HEK293 (cell line): ENCODE results near the gene CPN2.

Experiments
- CTCF ChIA-PET: fragments of 350-600 bp; formaldehyde crosslinking; extraction: SDS; loops from one replicate; lab custom pipeline; 2021; ENCODE audit warnings: antibody characterized with exemption; lab: Yijun Ruan, JAX
- POLR2A ChIA-PET: fragments of 300-600 bp; formaldehyde crosslinking; extraction: SDS; loops from one replicate; lab custom pipeline; 2020; ENCODE audit warnings: antibody characterized with exemption, inconsistent platforms; lab: Yijun Ruan, JAX
- H3K27ac ChIP-seq: fragments of 200-500 bp; sonication (Bioruptor generic); 2 replicates; pipeline ENCODE4 v1.5.1; 2014; ENCODE audit warnings: low read depth, low read length, control low read depth, inconsistent platforms; ENCODE audit errors: extremely low read depth
- H3K36me3 ChIP-seq, 2 experiments: fragments of 200-500 bp in 1 of 2; sonication (Bioruptor generic) in 1 of 2; 1 replicate in 1 of 2; 2 replicates in 1 of 2; pipeline ENCODE4 v1.5.1; 2014 to 2017; ENCODE audit warnings: inconsistent platforms in 2 of 2, low read length in 2 of 2; ENCODE audit not compliant: control insufficient read depth in 2 of 2, insufficient read depth in 1 of 2
- H3K4me1 ChIP-seq: fragments of 200-500 bp; sonication (Bioruptor generic); 2 replicates; pipeline ENCODE4 v1.5.1; 2014; ENCODE audit warnings: mild to moderate bottlenecking, low read length, inconsistent platforms; ENCODE audit not compliant: control insufficient read depth, insufficient read depth
- H3K4me3 ChIP-seq: 2 replicates; pipeline ENCODE4 v1.5.1; 2011; ENCODE audit warnings: low read depth, mild to moderate bottlenecking, control low read depth, low read length, moderate library complexity
- H3K9me3 ChIP-seq: fragments of 200-500 bp; sonication (Bioruptor generic); 2 replicates; pipeline ENCODE4 v1.5.1; 2014; ENCODE audit warnings: low read depth, low read length, inconsistent platforms; ENCODE audit not compliant: control insufficient read depth, insufficient read depth
- GLI4 ChIP-seq: fragments of 450-650 bp; formaldehyde crosslinking; IDR thresholded peaks from 2 replicates; pipeline ENCODE4 v1.5.1; 2016; ENCODE audit warnings: missing biosample characterization, missing genetic modification characterization
- GLIS1 ChIP-seq: fragments of 450-650 bp; formaldehyde crosslinking; IDR thresholded peaks from 2 replicates; pipeline ENCODE4 v1.5.1; 2016; ENCODE audit warnings: missing biosample characterization, missing genetic modification characterization
- GLIS2 ChIP-seq: fragments of 450-650 bp; formaldehyde crosslinking; IDR thresholded peaks from 2 replicates; pipeline ENCODE4 v1.5.1; 2016; ENCODE audit warnings: missing biosample characterization, missing genetic modification characterization
- IKZF3 ChIP-seq: fragments of 450-650 bp; IDR thresholded peaks from 2 replicates; pipeline ENCODE4 v1.5.0; 2018; ENCODE audit warnings: missing biosample characterization, mild to moderate bottlenecking, missing genetic modification characterization, moderate library complexity
- ZIC2 ChIP-seq: fragments of 450-650 bp; formaldehyde crosslinking; IDR thresholded peaks from 2 replicates; pipeline ENCODE4 v1.5.1; 2016; ENCODE audit warnings: missing biosample characterization, missing genetic modification characterization
- ZNF121 ChIP-seq: fragments of 450-650 bp; formaldehyde crosslinking; IDR thresholded peaks from 2 replicates; pipeline ENCODE4 v1.5.1; 2016; ENCODE audit warnings: missing biosample characterization, missing genetic modification characterization
- ZNF335 ChIP-seq: fragments of 450-650 bp; formaldehyde crosslinking; conservative IDR thresholded peaks from 2 replicates; pipeline ENCODE4 v1.5.1; 2016; ENCODE audit warnings: missing biosample characterization, missing genetic modification characterization
- ZNF350 ChIP-seq: fragments of 450-650 bp; formaldehyde crosslinking; IDR thresholded peaks from 2 replicates; pipeline ENCODE4 v1.5.0; 2017; ENCODE audit warnings: missing biosample characterization, mild to moderate bottlenecking, missing genetic modification characterization
- ZNF600 ChIP-seq: fragments of 450-650 bp; formaldehyde crosslinking; IDR thresholded peaks from 2 replicates; pipeline ENCODE4 v1.5.1; 2016; ENCODE audit warnings: missing biosample characterization, missing genetic modification characterization
- ZNF623 ChIP-seq: fragments of 450-650 bp; formaldehyde crosslinking; IDR thresholded peaks from 2 replicates; pipeline ENCODE4 v1.5.1; 2016; ENCODE audit warnings: missing biosample characterization, missing genetic modification characterization
- ZNF664 ChIP-seq: fragments of 450-650 bp; formaldehyde crosslinking; IDR thresholded peaks from 2 replicates; pipeline ENCODE4 v1.5.1; 2016; ENCODE audit warnings: missing biosample characterization, missing genetic modification characterization
- TF ChIP-seq, protein P1 (sequence below): fragments of 450-650 bp; IDR thresholded peaks from 2 replicates; pipeline ENCODE4 v1.5.1; 2018; ENCODE audit warnings: missing biosample characterization, mild to moderate bottlenecking, missing genetic modification characterization
- TF ChIP-seq, protein P2 (sequence below): fragments of 450-650 bp; formaldehyde crosslinking; IDR thresholded peaks from 2 replicates; pipeline ENCODE4 v1.5.1; 2016; ENCODE audit warnings: missing biosample characterization, missing genetic modification characterization
- TF ChIP-seq, protein P3 (sequence below): fragments of 450-650 bp; formaldehyde crosslinking; IDR thresholded peaks from 2 replicates; pipeline ENCODE4 v1.5.1; 2016; ENCODE audit warnings: missing biosample characterization, missing genetic modification characterization
- TF ChIP-seq, protein P4 (sequence below): fragments of 450-650 bp; formaldehyde crosslinking; IDR thresholded peaks from 2 replicates; pipeline ENCODE4 v1.5.1; 2016; ENCODE audit warnings: missing biosample characterization, missing genetic modification characterization
- TF ChIP-seq, protein P5 (sequence below): fragments of 450-650 bp; formaldehyde crosslinking; IDR thresholded peaks from 2 replicates; pipeline ENCODE4; 2016; ENCODE audit warnings: missing biosample characterization, missing genetic modification characterization
- TF ChIP-seq, protein P6 (sequence below): fragments of 450-650 bp; formaldehyde crosslinking; IDR thresholded peaks from 2 replicates; pipeline ENCODE4 v1.5.1; 2016; ENCODE audit warnings: missing biosample characterization, missing genetic modification characterization

Gene CPN2

DNA sequence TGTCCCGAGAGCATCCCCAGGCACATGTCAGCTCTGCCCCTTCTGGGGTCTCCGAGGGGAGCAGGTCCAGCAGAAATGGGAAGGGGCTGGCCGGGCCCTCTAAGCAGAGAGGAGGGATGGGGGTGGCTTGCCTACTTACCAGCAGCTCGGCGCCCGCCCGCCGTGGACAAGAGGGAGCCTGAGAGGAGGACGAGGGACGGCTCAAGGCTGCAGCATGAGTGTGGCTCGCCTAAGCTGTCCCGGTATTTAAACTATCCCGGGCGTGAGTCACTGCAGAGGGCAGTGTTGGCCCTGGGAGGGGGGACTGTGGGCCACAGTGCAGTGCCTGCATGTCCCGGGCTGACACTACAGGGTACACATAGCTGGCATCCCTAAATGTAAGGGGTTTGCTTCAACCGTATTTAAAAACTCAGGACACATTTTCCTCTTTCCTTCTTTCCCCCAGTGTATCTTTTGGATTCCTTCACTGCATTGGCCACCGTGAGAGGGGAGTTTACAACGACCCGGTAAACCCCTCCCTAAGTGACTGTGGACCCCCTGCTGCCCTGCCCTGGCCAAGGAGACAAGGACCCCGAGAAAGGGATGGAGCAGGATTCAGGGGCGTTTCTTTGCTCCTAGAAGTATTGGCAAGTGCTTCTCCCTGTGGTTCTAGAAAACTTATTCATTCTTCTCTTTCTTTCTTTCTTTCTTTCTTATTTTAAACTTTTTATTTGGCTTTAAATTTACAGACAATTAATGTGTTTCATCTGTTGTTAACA, 18.6 kb upstream of the CPN2 start, which contains the start of gene LRRC15:
TSS of gene LRRC15 (minus strand) at position 222 of the 758 bp plus-strand sequence. CDS start 8,700 bp downstream, outside the sequence.
- Histone ChIP-seq H3K4me1 (no peaks in the 10 kb centered on the region), H3K9me3 (no peaks in the 10 kb centered on the region), H3K27ac (no peak within 1 kb of the TSS), H3K4me3 (no peak within 1 kb of the TSS), H3K36me3 (no peaks in the 10 kb centered on the region)
- POLR2A ChIA-PET: no interaction called here
- TF ChIP-seq ZIC2 (tag by site-specific recombination) (0 out of 2 replicates have a peak, but pooled peaks have one; percentile 12), ZNF623 (tag by site-specific recombination) (no peak), ZNF335 (peak; percentile 47), ZNF600 (tag by site-specific recombination) (peak; percentile 48), ZNF121 (0 out of 2 replicates have a peak, but pooled peaks have one; percentile 20), IKZF3 (tag by site-specific recombination) (0 out of 2 replicates have a peak, but pooled peaks have one; percentile 33), GLIS2 (tag by site-specific recombination) (peak; percentile 53; the same call in 1 of the 2 replicates), GLI4 (tag by site-specific recombination) (no peak), GLIS1 (tag by site-specific recombination) (0 out of 2 replicates have a peak, but pooled peaks have one; percentile 12), ZNF664 (tag by site-specific recombination) (no peak)
- TF ChIP-seq, protein P1, sequence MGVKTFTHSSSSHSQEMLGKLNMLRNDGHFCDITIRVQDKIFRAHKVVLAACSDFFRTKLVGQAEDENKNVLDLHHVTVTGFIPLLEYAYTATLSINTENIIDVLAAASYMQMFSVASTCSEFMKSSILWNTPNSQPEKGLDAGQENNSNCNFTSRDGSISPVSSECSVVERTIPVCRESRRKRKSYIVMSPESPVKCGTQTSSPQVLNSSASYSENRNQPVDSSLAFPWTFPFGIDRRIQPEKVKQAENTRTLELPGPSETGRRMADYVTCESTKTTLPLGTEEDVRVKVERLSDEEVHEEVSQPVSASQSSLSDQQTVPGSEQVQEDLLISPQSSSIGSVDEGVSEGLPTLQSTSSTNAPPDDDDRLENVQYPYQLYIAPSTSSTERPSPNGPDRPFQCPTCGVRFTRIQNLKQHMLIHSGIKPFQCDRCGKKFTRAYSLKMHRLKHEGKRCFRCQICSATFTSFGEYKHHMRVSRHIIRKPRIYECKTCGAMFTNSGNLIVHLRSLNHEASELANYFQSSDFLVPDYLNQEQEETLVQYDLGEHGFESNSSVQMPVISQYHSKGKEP (tag by site-specific recombination): no peak
- TF ChIP-seq, protein P2, sequence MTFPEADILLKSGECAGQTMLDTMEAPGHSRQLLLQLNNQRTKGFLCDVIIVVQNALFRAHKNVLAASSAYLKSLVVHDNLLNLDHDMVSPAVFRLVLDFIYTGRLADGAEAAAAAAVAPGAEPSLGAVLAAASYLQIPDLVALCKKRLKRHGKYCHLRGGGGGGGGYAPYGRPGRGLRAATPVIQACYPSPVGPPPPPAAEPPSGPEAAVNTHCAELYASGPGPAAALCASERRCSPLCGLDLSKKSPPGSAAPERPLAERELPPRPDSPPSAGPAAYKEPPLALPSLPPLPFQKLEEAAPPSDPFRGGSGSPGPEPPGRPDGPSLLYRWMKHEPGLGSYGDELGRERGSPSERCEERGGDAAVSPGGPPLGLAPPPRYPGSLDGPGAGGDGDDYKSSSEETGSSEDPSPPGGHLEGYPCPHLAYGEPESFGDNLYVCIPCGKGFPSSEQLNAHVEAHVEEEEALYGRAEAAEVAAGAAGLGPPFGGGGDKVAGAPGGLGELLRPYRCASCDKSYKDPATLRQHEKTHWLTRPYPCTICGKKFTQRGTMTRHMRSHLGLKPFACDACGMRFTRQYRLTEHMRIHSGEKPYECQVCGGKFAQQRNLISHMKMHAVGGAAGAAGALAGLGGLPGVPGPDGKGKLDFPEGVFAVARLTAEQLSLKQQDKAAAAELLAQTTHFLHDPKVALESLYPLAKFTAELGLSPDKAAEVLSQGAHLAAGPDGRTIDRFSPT (tag by site-specific recombination): peak; percentile 32; the same call in 1 of the 2 replicates
- TF ChIP-seq, protein P3, sequence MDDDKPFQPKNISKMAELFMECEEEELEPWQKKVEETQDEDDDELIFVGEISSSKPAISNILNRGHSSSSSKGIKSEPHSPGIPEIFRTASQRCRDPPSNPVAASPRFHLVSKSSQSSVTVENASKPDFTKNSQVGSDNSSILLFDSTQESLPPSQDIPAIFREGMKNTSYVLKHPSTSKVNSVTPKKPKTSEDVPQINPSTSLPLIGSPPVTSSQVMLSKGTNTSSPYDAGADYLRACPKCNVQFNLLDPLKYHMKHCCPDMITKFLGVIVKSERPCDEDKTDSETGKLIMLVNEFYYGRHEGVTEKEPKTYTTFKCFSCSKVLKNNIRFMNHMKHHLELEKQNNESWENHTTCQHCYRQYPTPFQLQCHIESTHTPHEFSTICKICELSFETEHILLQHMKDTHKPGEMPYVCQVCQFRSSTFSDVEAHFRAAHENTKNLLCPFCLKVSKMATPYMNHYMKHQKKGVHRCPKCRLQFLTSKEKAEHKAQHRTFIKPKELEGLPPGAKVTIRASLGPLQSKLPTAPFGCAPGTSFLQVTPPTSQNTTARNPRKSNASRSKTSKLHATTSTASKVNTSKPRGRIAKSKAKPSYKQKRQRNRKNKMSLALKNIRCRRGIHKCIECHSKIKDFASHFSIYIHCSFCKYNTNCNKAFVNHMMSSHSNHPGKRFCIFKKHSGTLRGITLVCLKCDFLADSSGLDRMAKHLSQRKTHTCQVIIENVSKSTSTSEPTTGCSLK (tag by site-specific recombination): no peak
- TF ChIP-seq, protein P4, sequence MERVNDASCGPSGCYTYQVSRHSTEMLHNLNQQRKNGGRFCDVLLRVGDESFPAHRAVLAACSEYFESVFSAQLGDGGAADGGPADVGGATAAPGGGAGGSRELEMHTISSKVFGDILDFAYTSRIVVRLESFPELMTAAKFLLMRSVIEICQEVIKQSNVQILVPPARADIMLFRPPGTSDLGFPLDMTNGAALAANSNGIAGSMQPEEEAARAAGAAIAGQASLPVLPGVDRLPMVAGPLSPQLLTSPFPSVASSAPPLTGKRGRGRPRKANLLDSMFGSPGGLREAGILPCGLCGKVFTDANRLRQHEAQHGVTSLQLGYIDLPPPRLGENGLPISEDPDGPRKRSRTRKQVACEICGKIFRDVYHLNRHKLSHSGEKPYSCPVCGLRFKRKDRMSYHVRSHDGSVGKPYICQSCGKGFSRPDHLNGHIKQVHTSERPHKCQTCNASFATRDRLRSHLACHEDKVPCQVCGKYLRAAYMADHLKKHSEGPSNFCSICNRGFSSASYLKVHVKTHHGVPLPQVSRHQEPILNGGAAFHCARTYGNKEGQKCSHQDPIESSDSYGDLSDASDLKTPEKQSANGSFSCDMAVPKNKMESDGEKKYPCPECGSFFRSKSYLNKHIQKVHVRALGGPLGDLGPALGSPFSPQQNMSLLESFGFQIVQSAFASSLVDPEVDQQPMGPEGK: 0 out of 2 replicates have a peak, but pooled peaks have one; percentile 45
- CTCF ChIA-PET: no interaction called here

DNA sequence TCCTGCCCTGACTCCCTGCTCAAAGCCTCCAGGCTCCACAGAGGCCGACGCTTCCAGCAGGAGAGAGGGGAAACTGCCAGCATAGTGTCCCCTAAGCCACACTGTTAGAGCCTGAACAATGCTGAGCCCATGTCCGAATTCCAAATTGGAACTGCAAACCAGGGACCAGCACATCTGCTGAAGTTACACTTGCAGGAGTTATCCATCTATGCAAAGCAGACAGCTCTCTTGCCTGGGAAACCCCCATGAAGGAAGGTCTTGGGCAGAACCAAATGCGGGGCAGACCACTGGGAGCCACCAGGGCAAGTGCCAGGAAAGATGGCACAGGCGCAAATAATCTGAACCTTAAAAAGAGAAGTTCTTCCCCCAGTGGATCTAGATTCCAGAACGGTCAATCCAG, 17.8 kb upstream of the CPN2 start:
- no peak overlapping the region for H3K27ac ChIP-seq
- TF ChIP-seq ZNF350: no peak
- TF ChIP-seq, protein P5, sequence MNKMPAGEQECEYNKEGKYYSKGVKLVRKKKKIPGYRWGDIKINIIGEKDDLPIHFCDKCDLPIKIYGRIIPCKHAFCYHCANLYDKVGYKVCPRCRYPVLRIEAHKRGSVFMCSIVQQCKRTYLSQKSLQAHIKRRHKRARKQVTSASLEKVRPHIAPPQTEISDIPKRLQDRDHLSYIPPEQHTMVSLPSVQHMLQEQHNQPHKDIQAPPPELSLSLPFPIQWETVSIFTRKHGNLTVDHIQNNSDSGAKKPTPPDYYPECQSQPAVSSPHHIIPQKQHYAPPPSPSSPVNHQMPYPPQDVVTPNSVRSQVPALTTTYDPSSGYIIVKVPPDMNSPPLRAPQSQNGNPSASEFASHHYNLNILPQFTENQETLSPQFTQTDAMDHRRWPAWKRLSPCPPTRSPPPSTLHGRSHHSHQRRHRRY (tag by site-specific recombination): no peak
- TF ChIP-seq, protein P6, sequence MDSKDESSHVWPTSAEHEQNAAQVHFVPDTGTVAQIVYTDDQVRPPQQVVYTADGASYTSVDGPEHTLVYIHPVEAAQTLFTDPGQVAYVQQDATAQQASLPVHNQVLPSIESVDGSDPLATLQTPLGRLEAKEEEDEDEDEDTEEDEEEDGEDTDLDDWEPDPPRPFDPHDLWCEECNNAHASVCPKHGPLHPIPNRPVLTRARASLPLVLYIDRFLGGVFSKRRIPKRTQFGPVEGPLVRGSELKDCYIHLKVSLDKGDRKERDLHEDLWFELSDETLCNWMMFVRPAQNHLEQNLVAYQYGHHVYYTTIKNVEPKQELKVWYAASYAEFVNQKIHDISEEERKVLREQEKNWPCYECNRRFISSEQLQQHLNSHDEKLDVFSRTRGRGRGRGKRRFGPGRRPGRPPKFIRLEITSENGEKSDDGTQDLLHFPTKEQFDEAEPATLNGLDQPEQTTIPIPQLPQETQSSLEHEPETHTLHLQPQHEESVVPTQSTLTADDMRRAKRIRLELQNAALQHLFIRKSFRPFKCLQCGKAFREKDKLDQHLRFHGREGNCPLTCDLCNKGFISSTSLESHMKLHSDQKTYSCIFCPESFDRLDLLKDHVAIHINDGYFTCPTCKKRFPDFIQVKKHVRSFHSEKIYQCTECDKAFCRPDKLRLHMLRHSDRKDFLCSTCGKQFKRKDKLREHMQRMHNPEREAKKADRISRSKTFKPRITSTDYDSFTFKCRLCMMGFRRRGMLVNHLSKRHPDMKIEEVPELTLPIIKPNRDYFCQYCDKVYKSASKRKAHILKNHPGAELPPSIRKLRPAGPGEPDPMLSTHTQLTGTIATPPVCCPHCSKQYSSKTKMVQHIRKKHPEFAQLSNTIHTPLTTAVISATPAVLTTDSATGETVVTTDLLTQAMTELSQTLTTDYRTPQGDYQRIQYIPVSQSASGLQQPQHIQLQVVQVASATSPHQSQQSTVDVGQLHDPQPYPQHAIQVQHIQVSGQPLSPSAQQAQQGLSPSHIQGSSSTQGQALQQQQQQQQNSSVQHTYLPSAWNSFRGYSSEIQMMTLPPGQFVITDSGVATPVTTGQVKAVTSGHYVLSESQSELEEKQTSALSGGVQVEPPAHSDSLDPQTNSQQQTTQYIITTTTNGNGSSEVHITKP (tag by site-specific recombination): peak; percentile 91
- CTCF ChIA-PET: interaction anchor here (1.7 kb wide), 1 partner anchor 25 kb away, joined by 4 read pairs; no protein-coding TSS in a partner anchor
- POLR2A ChIA-PET: no interaction called here
- no peak overlapping the region for H3K4me3 ChIP-seq
- no peaks in the 10 kb centered on the region for H3K9me3 ChIP-seq
- no peaks in the 10 kb centered on the region for H3K4me1 ChIP-seq
- no peaks in the 10 kb centered on the region for H3K36me3 ChIP-seq
